ENCODE results near the gene ADCY6.

Gene ADCY6

GRCh38 chr12:48815126-48816110 is 26.5 kb upstream of the ADCY6 start:
- peak; percentile 72 for DNase-seq (ENCODE audit: low read depth)

- DNase-seq (ENCODE audit: low read depth): peak; percentile 67
Observed at GRCh38 chr12:48814262-48815125, 25.6 kb upstream of the ADCY6 start.

GRCh38 chr12:48813465-48814261 is 24.8 kb upstream of the ADCY6 start:
- no peak for DNase-seq (ENCODE audit: low read depth)

GRCh38 chr12:48812389-48812788 is 23.5 kb upstream of the ADCY6 start:
- DNase-seq (ENCODE audit: low read depth): no peak

GRCh38 chr12:48811437-48812090 is 22.7 kb upstream of the ADCY6 start:
- no peak for DNase-seq (ENCODE audit: low read depth)

GRCh38 chr12:48810903-48811431 is 22.1 kb upstream of the ADCY6 start:
- DNase-seq (ENCODE audit: low read depth): peak; percentile 38

GRCh38 chr12:48807981-48808380 is 19.1 kb upstream of the ADCY6 start:
- no peak for DNase-seq (ENCODE audit: low read depth)

GRCh38 chr12:48803675-48804074 is 14.8 kb upstream of the ADCY6 start:
- DNase-seq (ENCODE audit: low read depth): no peak

- no peak for DNase-seq (ENCODE audit: low read depth)
Observed at GRCh38 chr12:48800971-48801370, 12.1 kb upstream of the ADCY6 start.

GRCh38 chr12:48800457-48800856 is 11.6 kb upstream of the ADCY6 start:
- no peak for DNase-seq (ENCODE audit: low read depth)

GRCh38 chr12:48796976-48797375 is 8.1 kb upstream of the ADCY6 start:
- DNase-seq (ENCODE audit: low read depth): no peak

- DNase-seq (ENCODE audit: low read depth): peak; percentile 68
Observed at GRCh38 chr12:48795550-48796455, 6.9 kb upstream of the ADCY6 start.

- DNase-seq (ENCODE audit: low read depth): peak; percentile 44
Observed at GRCh38 chr12:48794870-48795269, 6.0 kb upstream of the ADCY6 start.

GRCh38 chr12:48793696-48794095 is 4.8 kb upstream of the ADCY6 start:
- DNase-seq (ENCODE audit: low read depth): no peak

- no peak for DNase-seq (ENCODE audit: low read depth)
Observed at GRCh38 chr12:48789858-48790326, 1.0 kb upstream of the ADCY6 start.

GRCh38 chr12:48788524-48788853 is 400 bp downstream of the ADCY6 start:
- DNase-seq (ENCODE audit: low read depth): no peak

GRCh38 chr12:48787791-48788523 is 932 bp downstream of the ADCY6 start:
- DNase-seq (ENCODE audit: low read depth): no peak

- no peak for DNase-seq (ENCODE audit: low read depth)
Observed at GRCh38 chr12:48786591-48787544, 2.0 kb downstream of the ADCY6 start.
